ENCODE data around the gene WNT7A.

Gene WNT7A

GRCh38 chr3:13791198-13792050 lies 88.4 kb downstream of the WNT7A start:
- no peak for FAIRE-seq

- no peak for FAIRE-seq
These were observed 89.3 kb downstream of the WNT7A start for GRCh38 chr3:13790376-13791197.

GRCh38 chr3:13788522-13789424 lies 91.1 kb downstream of the WNT7A start:
- FAIRE-seq = no peak

- no peak for FAIRE-seq
These were observed 92.2 kb downstream of the WNT7A start for GRCh38 chr3:13787533-13788132.

- FAIRE-seq = no peak
These were observed 93.1 kb downstream of the WNT7A start for GRCh38 chr3:13786811-13787210.

GRCh38 chr3:13785853-13786436 lies 93.9 kb downstream of the WNT7A start:
- no peak for FAIRE-seq

- FAIRE-seq = no peak
These were observed 94.5 kb downstream of the WNT7A start for GRCh38 chr3:13785351-13785750.

- FAIRE-seq = no peak
These were observed 96.4 kb downstream of the WNT7A start for GRCh38 chr3:13783476-13783875.

GRCh38 chr3:13782501-13782900 lies 97.4 kb downstream of the WNT7A start:
- FAIRE-seq = no peak

GRCh38 chr3:13781417-13781816 lies 98.5 kb downstream of the WNT7A start:
- FAIRE-seq = no peak

GRCh38 chr3:13780432-13781176 lies 99.3 kb downstream of the WNT7A start:
- no peak for FAIRE-seq

GRCh38 chr3:13776253-13777050 lies 103.4 kb downstream of the WNT7A start:
- FAIRE-seq = no peak

- FAIRE-seq = no peak
These were observed 106.8 kb downstream of the WNT7A start for GRCh38 chr3:13772885-13773745.

- FAIRE-seq = no peak
These were observed 107.5 kb downstream of the WNT7A start for GRCh38 chr3:13772321-13772745.

GRCh38 chr3:13771496-13771895 lies 108.4 kb downstream of the WNT7A start:
- FAIRE-seq = no peak

GRCh38 chr3:13770170-13771169 lies 109.4 kb downstream of the WNT7A start:
- FAIRE-seq = no peak

- no peak for FAIRE-seq
These were observed 110.4 kb downstream of the WNT7A start for GRCh38 chr3:13769422-13769821.

GRCh38 chr3:13768453-13768852 lies 111.4 kb downstream of the WNT7A start:
- FAIRE-seq = no peak
